GM19395 (cell line): Measurements from ENCODE around the gene UQCC2.

Experiments
- ATAC-seq: cut with Tn5 transposase; IDR thresholded peaks from one replicate; pipeline ENCODE4 v1.9.1; 2021; ENCODE audit warnings: mild to moderate bottlenecking, moderate library complexity; ENCODE audit not compliant: unreplicated experiment

The UQCC2 gene

DNA sequence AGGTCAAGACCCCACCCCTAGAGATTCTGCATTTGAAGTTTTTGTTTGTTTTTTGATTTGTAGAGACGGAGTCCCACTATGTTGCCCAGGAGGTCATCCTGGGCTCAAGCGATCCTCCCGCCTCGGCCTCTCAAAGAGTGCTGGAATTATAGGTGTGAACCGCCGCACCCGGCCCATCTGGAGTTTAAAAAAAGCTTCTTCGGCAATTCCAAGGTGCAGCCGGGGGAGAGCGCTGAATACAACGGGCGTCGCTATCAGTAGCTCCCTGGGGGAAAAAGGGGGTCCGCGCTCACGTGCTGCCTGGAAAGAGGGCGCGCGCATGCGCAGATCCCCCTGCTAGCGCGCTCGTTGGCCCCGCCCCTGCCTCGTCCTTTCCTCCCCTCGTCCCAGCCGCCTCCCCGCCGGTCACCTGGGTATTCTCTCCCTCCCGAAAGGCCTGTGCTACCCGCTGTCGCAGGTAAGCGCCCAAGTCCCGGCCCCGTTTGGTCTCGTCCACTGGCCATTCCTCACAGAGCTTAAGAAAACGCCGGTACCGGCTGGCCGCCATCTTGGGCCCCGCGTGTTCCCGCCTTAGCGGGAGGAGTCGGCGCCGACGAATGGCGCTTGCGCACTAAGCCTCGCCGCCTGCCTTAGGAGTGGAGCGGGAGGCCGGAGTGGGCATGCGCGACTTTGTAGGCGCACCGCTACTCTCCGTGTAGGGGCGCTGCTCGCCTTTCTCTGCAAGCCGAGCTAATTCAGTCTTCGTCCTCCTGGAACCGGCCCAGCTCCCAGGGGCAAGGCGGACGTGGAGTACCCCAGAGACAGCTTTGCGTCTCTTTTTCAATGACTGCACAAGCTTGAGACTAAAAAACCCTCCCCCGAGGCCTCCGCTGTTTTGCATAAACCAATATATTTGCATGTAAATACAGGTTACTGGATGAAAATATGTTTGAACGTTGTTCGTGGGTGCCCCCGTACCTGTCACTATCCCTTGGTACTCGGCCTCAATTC lies at the start of gene UQCC2:
TSS of gene UQCC2 (minus strand) at position 561 of the 990 bp plus-strand sequence. CDS start at position 547, 14 bp downstream.
- ATAC-seq: peak; percentile 88

DNA sequence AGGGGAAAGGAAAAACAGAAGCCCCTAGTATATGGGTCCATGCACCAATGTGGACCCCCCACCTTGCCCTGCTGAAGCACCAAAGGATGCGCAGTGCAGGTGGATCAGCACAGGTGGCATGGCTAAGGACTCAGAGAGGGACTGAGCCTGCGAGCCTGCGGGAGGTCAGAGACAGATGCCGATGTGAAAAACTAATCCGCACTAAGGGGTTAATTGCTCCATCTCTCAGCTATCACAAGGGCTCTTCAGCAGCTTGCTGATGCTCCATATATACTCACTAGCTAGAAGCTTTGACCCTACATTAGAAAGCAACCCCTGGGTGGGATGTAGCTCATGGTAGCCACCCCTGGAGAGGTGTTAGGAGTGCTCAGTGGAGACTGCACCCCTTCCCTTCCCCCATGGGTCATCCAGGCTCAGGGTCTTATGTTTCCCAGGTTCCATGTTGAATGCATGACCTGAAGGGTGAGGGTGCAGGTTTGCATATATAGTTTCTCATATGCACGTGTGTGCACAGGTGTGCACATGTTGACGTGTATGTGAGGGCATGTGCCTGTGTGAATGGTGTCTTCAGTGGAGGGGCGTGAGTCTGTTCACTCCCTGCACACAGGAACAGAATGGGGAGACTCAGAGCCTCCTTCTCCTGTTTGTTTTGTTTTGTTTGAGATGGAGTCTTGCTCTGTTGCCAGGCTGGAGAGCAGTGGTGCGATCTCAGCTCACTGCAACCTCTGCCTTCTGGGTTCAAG lies 48.6 kb upstream of the UQCC2 start:
- no peak for ATAC-seq

DNA sequence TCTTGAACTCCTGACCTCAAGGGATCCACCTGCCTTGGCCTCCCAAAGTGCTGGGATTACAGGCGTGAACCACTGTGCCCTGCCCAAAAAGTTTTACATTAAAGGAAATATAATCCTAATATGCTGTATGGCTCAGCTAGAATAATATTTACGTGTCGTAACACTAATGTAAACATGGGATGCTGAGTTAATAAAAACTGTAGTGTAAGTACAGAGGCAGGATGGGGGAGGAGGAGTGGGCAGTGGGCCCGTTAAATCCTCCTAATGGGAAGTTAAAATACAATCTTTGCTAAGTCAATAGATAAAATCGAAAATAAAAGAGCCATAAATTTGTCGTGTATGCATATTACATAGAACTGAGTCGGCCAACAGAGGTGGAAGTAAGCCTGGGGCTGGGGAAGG lies 47.3 kb upstream of the UQCC2 start:
- ATAC-seq: no peak

DNA sequence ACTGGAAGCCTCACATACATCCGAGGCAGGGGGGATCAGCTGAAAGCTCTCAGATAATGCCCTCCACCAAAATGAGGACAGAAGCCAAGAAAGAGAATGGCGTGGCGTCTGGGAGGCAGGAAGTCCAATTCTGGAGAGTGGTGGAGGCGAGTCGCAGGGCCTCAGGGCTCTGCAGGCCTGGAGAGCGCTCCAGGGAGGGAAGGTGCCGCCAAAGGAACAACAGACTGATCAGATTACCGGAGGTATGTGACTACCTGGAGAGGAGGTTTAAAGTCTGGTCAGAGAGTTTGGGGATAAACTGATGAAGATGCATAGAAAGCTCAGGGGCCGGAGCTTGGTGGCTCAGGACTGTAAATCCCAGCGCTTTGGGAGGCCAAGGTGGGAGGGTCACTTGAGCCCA lies 46.4 kb upstream of the UQCC2 start:
- no peak for ATAC-seq

DNA sequence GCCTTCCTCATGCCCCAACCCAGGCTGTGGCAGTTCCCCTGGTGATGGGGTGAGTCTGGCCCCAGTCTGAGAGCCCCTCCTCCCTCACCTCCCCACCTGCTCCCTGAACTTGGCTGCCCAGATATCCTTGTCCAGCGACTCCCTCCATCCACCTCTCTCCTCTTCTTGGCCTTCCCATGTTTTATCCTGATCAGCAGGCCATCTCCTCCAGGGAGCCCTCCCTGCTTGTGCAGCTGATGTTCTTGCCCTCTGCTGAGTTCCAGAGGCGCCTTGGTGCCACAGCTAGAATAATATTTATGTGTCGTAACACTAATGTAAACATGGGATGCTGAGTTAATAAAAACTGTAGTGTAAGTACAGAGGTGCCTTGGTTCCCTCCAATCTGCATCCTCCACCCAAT lies 45.6 kb upstream of the UQCC2 start:
- no peak for ATAC-seq

DNA sequence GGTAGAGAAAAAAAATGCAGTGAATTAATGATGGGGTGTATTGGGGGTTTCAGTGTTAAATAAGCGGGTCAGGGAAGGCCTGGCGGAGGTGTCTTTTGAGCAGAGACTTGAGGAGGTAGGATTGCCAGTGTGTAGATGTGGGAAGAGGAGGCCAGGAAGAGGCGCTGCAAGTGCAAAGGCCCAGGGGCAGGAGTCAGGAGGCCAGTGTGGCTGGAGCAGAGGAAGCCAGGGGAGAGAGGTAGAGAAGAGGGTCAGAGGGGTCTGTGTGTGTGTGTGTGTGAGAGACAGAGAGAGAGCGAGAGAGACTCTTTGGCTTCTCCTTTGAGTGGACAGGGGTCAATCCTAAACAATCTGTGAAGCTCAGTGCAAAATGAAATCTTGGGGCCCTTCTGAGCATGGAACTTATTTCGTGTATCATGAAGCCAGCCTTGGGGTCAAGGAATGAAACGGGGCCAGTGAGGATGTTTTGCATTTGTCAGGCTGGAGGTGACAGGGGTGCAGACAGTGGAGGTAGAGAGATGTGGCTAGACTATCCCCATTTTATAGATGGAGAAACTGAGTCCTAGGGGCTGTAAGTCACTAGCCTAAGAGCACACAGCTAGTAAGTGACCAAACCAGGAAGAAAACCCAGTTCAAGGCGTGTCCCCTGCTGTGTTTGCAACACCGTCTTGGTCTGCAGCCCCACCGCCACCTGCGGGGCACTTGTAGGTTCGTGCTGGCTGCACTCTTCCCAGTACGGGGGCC lies 44.9 kb upstream of the UQCC2 start:
- no peak for ATAC-seq

DNA sequence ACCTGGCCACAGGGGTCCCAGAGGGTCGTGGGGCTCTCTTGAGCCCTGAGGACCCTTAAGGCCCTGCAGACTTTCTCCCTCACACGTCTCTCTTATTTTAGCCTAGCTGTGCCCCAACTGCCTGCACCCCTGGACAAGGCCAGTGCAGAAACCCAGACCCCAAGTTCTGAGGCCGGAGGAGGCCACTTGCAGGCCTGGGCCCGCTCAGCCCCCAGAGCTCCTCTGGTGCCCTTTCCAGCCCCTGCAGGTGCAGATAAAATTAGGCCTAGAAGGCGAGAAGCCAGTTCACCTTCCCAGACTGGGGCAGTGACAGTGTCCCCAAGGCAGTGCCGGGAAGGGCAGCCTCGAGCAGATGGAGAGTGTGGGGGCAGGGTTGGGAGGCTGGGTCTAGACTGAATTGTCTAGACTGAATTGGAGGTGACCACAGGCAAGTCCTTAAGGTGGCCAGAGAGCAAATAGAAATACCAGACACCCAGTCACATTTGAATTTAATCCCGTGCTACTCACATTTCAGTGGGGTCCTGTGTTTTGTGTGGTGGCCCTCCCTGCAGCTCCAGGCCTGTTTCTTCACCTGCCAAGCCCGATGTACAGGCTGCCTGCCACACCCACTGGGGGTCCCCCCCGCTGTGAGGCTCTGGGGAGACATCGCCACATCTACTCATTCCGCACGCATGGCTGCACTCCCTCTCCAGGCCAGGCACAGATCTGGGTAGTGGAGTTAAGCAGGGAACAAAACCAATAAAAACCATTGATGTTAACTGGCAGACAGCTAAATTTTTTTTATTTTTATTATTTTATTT lies 43.8 kb upstream of the UQCC2 start:
- no peak for ATAC-seq

DNA sequence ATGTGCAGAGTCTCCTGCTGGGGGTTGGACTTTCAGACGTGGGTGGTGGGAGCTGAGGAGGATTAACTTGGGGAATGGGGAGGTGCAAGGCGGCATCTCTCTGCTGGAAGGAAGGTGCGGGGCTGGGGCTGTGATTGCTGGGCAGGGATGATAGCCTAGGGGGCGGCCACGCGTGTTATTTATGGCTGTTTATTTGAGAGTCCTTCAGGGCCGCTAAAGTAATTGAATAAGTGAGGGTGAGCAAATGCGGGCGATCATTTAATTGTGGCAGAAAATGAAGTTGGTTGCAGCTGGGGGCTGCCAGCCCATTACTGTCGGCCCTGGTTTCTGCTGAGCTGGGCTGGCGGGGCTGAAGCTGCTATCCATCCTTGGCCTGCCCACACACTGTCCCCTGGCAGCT lies 42.7 kb upstream of the UQCC2 start:
- ATAC-seq: no peak

DNA sequence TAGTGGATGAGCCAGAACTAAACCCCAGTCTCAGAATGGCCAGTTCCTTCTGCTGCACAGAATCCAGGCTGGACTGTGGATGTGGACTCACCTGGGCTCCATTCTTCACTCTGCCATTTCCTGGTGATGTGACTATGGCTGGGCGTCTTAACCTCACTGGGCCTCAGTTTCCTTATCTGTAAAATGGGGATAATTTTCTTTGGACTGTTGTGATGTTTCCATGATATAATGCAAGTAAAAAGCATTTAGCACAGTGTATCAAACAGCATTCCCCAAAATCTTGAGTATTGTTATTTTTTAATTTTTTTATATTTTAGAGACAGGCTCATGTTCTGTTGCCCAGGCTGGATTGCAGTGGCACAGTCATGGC lies 41.1 kb upstream of the UQCC2 start:
- no peak for ATAC-seq

DNA sequence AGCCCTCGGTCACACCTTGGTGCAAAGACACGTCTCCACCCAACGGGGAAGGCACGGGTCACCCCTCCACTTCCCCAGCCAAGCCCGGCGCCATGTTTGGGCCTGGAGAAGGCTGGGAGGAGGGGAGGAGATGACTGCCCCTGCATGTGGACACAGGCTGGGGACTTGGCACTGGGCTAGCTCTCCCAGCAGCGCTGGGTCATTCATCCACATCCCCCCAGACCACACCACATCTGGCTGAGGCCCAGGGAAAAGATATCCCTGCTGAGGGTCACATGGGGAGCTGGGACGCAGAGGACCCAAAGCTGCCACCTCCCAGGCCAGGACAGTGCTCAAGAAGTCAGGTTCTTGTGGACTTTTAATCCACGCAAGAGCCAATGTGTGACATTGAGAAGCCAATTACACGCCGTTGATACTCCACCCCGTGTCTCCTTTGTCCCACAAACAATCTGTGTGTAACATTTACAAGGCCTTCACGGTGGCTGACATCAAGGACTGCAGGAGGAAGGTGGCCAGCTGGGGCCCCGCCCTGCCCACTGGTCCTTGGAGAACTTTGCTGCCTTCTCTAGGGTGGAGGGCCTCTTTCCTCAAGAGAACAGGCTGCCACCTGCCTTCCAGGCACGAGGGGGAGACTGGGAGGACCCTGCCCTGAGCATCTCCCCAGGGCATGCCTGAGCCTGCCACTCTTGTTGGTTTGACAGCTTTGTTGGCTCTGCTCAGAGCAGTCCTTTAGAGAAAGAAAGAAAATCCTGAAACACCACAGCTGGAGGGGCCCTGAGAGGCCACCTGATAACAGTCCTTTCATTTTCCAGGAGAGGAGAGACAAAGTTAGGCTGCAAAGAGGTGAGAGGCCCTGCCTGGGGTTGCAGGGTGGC lies 40.5 kb upstream of the UQCC2 start:
- no peak for ATAC-seq

DNA sequence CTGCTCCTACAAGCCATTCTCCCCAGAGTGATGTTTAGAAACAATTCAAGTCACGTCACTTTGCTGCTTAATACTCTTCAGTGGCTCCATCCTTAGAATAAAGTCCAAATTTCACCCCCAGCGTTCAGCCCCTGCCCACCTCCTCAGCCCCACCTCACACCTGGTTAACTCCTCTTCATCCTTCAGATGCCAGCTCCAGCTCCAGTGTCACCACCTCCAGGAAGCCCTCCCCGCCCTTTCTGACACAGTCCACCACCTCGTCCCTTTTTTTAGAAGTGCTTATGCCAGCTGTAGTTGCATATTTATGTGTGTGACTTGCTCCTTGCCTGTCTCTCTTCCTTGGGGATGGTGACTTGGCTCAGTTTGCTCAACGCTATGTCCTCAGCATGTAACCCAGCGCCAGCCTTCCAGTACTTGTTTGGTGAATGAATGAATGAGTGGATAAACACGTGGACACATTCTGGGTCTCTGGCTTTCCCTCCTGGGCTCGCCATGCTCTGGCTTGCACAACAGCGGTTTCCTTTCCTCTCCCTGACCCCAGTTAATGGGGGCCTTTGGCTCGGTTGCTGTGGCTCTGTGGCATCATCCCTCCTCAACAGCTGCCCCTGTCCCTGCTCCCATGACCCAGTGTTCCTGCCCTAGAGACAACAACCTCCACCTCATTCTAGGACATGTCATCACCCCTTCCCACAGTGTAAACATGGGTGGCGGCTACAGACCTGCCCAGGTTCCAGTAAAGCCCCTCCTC lies 38.9 kb upstream of the UQCC2 start:
- ATAC-seq: no peak

DNA sequence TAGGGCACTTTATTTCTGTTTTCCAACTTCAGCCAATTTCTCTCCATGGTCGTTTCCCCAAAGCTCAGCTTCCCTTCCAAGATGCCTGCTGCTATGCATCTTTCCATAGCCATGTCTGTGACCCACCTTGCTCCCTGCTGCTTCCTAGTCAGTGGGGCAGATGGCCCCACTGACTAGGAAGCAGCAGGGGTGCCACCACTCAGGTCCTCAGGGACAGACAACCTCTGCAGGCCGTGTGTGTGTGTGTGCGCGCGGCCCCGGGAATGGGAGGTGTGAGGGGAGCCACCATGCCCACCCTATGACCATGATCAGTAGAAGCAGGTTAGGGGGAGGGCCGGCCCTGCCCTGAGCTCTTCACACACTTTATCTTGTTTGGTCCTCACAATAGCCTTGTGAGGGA lies 37.9 kb upstream of the UQCC2 start:
- no peak for ATAC-seq

DNA sequence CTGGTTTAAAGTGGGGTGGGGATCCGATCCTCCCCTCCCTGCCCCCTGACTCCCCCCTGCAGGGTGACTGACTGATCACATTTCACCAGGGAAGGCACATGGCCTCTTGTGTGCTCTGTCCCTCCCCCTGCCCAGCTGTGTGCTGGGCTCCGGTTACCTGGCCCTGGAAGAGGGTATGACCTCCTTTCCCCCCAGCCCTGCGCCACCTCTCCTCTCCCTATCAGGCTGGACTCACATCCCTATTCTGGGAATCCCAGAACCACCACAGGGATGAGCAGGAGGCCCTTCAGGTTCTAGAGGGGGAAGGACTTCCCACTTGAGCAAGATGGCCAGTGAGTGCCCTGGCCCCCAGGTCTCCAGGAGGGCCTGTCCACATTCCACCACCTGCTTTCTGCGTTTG lies 37.3 kb upstream of the UQCC2 start:
- ATAC-seq: no peak

DNA sequence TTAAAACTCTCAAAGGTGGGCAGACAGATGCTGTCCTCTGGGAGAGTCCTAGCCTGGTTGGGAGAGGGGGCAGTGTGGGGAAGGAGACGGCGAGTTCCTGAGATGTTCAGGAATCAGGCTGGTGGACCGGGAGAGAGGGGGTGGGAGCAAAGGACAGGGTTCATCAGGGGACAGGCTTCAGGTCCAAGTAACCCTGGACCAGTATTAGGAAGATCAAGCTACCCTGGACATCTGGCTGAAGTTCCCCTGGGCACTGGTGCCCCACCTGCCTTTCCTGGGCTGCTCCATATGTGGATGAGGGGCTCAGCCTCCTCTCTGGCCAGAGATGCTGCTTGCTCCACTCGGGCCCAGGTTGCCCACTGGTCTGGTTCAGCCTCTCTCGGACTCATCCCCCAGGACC lies 36.3 kb upstream of the UQCC2 start:
- ATAC-seq: no peak

DNA sequence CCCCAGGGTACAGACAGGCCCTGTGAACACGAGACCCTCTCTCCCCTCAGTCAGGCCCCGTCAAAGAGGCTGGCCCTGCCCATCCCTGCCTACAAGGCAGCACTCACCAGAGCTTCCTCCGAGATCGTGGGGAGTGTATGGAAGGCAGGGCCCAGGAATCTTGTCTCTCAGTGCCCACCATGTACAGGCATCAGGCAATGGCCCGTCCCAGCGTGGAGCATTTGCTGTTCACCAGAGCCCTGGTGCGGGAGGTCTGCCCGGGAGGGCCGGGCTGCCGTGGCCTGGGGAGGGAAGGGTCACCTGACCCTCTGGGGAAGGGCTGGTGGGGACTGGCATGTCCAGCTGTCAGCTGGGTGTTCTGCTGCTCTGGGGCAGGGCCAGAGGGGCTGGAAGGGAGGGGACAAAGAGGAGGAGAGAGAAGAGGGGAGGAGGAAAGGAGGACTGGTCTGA lies 35.2 kb upstream of the UQCC2 start, which contains the start of gene IP6K3:
TSS of gene IP6K3 (minus strand) at position 255 of the 450 bp plus-strand sequence. CDS start 11,429 bp downstream, outside the sequence.
- no peak for ATAC-seq

DNA sequence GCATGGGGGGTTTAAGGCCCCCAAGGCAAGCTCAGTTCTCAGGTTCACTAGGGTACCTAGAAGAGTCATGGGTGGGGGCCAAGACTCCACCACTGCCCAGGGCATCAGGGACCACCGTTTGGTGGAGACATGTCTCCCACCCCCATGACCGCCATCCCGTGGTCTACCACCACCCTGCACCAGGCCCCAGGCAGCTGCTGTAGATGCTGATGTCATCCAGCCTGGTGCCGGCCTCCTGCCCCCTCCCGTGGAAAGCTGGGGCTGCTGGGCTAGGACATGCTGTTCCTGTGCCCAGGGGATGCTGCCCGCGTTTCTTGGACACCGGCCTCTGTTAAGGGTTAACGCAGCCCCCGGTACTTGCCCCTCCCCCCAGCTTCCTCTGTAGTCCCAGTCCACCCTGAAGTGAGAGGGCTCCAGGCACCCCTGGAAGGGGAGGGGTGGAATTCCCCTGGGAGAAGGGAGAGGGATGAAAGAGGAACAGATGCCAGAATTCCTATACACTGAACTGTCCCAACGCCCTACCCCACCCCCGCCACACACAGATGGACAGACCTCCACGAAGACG lies 34.6 kb upstream of the UQCC2 start:
- no peak for ATAC-seq

DNA sequence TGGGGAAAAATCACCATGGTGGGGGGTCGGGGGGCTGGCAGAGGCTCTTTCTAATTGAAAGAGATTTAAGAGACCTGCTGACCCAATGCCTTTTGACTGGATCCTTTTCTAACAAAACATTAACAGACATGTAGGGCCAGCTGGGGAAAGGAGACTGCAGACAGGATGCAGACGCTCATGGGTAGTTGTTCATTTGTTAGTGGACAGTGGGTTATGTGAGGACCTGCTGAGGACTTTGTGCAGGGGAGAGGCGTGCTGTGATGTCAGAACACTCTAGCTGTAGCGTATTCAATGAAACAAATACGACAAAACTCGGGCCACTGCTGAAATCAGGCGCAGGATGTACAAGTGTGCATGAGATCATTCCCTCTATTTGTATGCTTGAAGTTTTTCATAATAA lies 34.0 kb upstream of the UQCC2 start:
- ATAC-seq: no peak

DNA sequence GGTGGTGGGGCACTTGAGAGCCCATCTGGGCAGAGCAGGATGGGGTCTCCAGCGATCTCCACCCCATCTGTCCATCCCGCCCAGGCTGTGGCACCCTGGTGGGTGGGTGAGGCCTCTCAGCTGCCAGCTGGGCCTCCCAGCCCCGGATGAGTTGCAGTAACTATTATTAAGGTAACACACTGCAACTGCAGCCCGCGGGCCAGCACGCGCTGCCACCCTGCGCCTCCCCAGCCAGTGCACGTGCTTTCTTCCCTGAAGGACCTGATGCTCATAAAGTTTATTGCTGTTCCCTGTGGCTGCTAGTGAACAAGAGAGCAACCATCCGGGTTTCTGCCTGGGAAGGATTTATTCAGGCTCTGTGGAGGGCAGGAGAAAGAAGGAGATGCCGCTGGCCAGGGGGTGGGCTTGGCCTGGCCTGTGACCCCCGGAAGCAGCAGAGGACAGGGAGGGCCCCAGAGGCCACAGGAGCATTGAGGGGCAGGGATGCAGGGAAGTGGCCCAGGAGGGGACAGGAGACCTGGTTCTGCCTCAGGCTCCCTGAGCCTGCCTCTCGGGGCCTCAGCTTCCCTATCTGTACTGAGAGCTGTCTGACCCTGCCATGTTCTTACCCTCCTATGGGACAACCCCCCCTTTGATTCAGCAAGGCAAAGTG lies 33.5 kb upstream of the UQCC2 start:
- no peak for ATAC-seq
